Kidney (tissue), 14 donors: ENCODE data around the gene PPIL3. TPM values are rescaled to one million over a fixed set of nuclear protein-coding genes. Genes with fewer than 3 reads are reported as not detected.

Experiments
- DNase-seq, 5 donors: peaks; one replicate each; pipeline ENCODE4 v3.0.0-alpha.2; 2013 to 2020
- FAIRE-seq: peaks from 2 replicates; lab custom pipeline; 2012; peaks lifted over from hg19 to GRCh38; lab: Jason Lieb, UNC
- H3K27ac ChIP-seq, 2 donors: one replicate each; pipeline ENCODE4 v1.7.0; 2013; ENCODE audit warnings: low read depth in 2 of 2, low read length in 2 of 2, inconsistent platforms in 1 of 2
- H3K27me3 ChIP-seq: one replicate; pipeline ENCODE4 v1.7.1; 2013; ENCODE audit warnings: low read length, inconsistent platforms; ENCODE audit not compliant: control insufficient read depth, insufficient read depth
- H3K36me3 ChIP-seq, 3 donors: one replicate each; pipeline versions ENCODE4 v1.7.0 to v1.7.1; 2013; ENCODE audit warnings: low read length in 3 of 3, control low read depth in 1 of 3, inconsistent platforms in 1 of 3; ENCODE audit not compliant: insufficient read depth in 3 of 3, control insufficient read depth in 2 of 3
- H3K4me1 ChIP-seq, 3 donors: one replicate each; pipeline versions ENCODE4 v1.7.0 to v1.7.1; 2013; ENCODE audit warnings: low read length in 3 of 3, inconsistent platforms in 1 of 3, low read depth in 1 of 3; ENCODE audit not compliant: control insufficient read depth in 2 of 3, insufficient read depth in 2 of 3
- H3K4me3 ChIP-seq, 3 donors: one replicate each; pipeline versions ENCODE4 v1.7.0 to v1.8.1; 2013; ENCODE audit warnings: low read length in 3 of 3, control low read depth in 1 of 3, inconsistent platforms in 1 of 3
- H3K9ac ChIP-seq, 3 donors: one replicate each; pipeline versions ENCODE4 v1.7.0 to v1.7.1; 2013; ENCODE audit warnings: low read length in 3 of 3, control low read depth in 1 of 3, inconsistent platforms in 1 of 3
- H3K9me3 ChIP-seq, 3 donors: one replicate each; pipeline versions ENCODE4 v1.7.0 to v1.7.1; 2013; ENCODE audit warnings: low read length in 3 of 3, control low read depth in 1 of 3, inconsistent platforms in 1 of 3; ENCODE audit not compliant: control insufficient read depth in 2 of 3, insufficient read depth in 1 of 3
- intact Hi-C: fragments of 100-400 bp; cut with DNase I; formaldehyde crosslinking; loops from one replicate; pipeline ENCODE4 v1.11.1; 2022
- polyA plus RNA-seq: library from polyadenylated mRNA; stranded (reverse); fragments of 350-450 nt; fragmentation: Illumina TruSeq; extraction: RNeasy Lipid Tissue Mini Kit (QIAGEN cat#74804); gene quantifications from one replicate; pipeline ENCODE4 v1.2.3, GENCODE V29; 2014; ENCODE audit warnings: low read depth, low replicate concordance; ENCODE audit not compliant: insufficient read depth
- total RNA-seq: library from RNA; stranded (reverse); fragmentation: NEBNext Ultra II Directional; extraction: Animal tissue kit (Norgen Biotek cat#: 25700); gene quantifications from one replicate; pipeline ENCODE4 v1.2.1, GENCODE V29; 2021
- TF ChIP-seq, protein P1 (sequence below): IDR thresholded peaks from 3 replicates; pipeline ENCODE4 v1.5.1; 2012; ENCODE audit warnings: mild to moderate bottlenecking, moderate library complexity, borderline replicate concordance; ENCODE audit not compliant: insufficient read depth; ENCODE audit errors: extremely low read depth
- donor health status: control.
- donor health status: control.
- donor health status: control.
- donor health status: control.
- donor health status: control.
- donor health status: DM: yes; HTN: yes; CAD: no.
- donor health status: Normal renal cell carcinoma (clear cell type).

Gene PPIL3
- total and polyA plus RNA-seq, 2 donors from 2014 or later, result 26.7 to 27.0 TPM

DNA sequence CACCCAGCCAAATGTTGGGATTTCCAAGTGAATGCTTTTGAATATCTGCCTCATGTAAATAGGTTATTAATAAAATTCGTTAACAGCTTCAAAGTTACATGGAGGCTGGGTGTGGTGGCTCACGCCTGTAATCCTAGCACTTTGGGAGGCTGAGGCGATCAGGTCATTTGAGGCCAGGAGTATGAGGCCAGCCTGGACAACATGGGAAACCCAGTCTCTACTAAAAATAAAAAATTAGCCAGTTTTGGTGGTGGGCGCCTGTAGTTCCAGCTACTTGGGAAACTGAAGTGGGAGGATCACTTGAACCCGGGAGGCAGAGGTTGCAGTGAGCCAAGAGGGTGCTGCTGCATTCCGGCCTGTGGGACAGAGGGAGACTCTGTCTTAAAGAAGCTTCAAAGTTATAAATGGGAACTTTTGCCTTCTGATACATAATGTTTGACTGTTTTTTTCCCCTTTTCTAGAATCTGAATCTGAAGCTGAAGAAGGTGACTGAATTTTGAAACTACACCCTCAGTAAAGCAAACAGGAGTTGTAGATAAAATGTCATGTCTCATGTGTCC is 67.1 kb downstream of the PPIL3 start:
- peaks cover 15 to 50% (median 38%) of the 10 kb centered on the region in 3 donors for H3K36me3 ChIP-seq
- no peaks in the 10 kb centered on the region for H3K27me3 ChIP-seq
- TF ChIP-seq, protein P1, sequence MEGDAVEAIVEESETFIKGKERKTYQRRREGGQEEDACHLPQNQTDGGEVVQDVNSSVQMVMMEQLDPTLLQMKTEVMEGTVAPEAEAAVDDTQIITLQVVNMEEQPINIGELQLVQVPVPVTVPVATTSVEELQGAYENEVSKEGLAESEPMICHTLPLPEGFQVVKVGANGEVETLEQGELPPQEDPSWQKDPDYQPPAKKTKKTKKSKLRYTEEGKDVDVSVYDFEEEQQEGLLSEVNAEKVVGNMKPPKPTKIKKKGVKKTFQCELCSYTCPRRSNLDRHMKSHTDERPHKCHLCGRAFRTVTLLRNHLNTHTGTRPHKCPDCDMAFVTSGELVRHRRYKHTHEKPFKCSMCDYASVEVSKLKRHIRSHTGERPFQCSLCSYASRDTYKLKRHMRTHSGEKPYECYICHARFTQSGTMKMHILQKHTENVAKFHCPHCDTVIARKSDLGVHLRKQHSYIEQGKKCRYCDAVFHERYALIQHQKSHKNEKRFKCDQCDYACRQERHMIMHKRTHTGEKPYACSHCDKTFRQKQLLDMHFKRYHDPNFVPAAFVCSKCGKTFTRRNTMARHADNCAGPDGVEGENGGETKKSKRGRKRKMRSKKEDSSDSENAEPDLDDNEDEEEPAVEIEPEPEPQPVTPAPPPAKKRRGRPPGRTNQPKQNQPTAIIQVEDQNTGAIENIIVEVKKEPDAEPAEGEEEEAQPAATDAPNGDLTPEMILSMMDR, result no peak
- H3K9me3 ChIP-seq, result no peaks in the 10 kb centered on the region
- H3K4me1 ChIP-seq, result no peaks in the 10 kb centered on the region
- FAIRE-seq (no peak), DNase-seq (no peak)
- no peak overlapping the region for H3K9ac ChIP-seq
- H3K27ac ChIP-seq, result no peak overlapping the region
- H3K4me3 ChIP-seq, result no peak overlapping the region
- intact Hi-C loops, result no loop called here

Other genes with a start within 250 kb of the PPIL3 start
- 188 TPM for gene BZW1, start 77.2 kb downstream of the PPIL3 start, total RNA-seq
- 50.5 TPM for gene BZW1, start 77.2 kb downstream of the PPIL3 start, polyA plus RNA-seq
- 108 TPM for gene CLK1, start 24.4 kb downstream of the PPIL3 start, total RNA-seq
- gene CLK1, start 24.4 kb downstream of the PPIL3 start, polyA plus RNA-seq, result 91.4 TPM
- 24.6 TPM for gene NIF3L1, start 294 bp upstream of the PPIL3 start, total RNA-seq
- 29.7 TPM for gene NIF3L1, start 294 bp upstream of the PPIL3 start, polyA plus RNA-seq
- 26.0 TPM for gene ORC2, start 74.6 kb upstream of the PPIL3 start, total RNA-seq
- gene ORC2, start 74.6 kb upstream of the PPIL3 start, polyA plus RNA-seq, result 7.4 TPM
- gene HYCC2, start 182.6 kb upstream of the PPIL3 start, total RNA-seq, result 30.1 TPM
- 4.0 TPM for gene HYCC2, start 182.6 kb upstream of the PPIL3 start, polyA plus RNA-seq
- gene NDUFB3, start 182.9 kb upstream of the PPIL3 start, total RNA-seq, result 101 TPM
- gene NDUFB3, start 182.9 kb upstream of the PPIL3 start, polyA plus RNA-seq, result 309 TPM
- gene CFLAR, start 227.1 kb upstream of the PPIL3 start, total RNA-seq, result 263 TPM
- gene CFLAR, start 227.1 kb upstream of the PPIL3 start, polyA plus RNA-seq, result 47.2 TPM